Measurements from ENCODE around the gene TEX29. TPM values are rescaled to one million over a fixed set of nuclear protein-coding genes. Genes with fewer than 3 reads are reported as not detected.

Gene TEX29
- total RNA-seq, 1 donor from 2014 or later: 0.81 TPM

DNA sequence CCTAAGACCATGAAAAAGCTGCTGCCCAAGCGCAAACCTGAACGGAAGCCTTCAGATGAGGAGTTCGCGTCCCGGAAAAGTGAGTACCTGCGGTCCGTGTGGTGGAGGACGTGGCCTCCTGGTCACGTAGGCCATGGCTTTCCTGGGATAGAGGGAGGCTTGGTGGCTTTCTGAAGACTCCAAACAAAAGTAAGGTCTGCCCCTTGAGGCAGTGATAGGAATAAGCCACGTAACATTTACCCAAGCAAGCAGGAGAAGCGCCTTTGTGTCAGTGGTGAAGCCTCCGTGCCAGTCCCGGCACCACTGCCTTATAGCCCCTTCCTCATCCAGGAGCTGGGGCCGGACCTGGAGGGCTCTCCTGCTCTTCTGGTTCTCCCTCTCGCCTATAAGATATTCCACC lies 34.3 kb upstream of the TEX29 start:
- no peak for DNase-seq
- Histone ChIP-seq H3K36me3 (peaks cover 98% of the 10 kb centered on the region), H3K27ac (no peak overlapping the region), H3K4me1 (peaks cover 4% of the 10 kb centered on the region), H3K9me3 (no peaks in the 10 kb centered on the region), H3K4me3 (no peak overlapping the region), H3K27me3 (no peaks in the 10 kb centered on the region)
- no peak for ATAC-seq
- intact Hi-C loops (cut with DNase I): no loop called here
- TF ChIP-seq, protein P1, sequence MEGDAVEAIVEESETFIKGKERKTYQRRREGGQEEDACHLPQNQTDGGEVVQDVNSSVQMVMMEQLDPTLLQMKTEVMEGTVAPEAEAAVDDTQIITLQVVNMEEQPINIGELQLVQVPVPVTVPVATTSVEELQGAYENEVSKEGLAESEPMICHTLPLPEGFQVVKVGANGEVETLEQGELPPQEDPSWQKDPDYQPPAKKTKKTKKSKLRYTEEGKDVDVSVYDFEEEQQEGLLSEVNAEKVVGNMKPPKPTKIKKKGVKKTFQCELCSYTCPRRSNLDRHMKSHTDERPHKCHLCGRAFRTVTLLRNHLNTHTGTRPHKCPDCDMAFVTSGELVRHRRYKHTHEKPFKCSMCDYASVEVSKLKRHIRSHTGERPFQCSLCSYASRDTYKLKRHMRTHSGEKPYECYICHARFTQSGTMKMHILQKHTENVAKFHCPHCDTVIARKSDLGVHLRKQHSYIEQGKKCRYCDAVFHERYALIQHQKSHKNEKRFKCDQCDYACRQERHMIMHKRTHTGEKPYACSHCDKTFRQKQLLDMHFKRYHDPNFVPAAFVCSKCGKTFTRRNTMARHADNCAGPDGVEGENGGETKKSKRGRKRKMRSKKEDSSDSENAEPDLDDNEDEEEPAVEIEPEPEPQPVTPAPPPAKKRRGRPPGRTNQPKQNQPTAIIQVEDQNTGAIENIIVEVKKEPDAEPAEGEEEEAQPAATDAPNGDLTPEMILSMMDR (IDR thresholded peaks at IDR 0.05): no peak

DNA sequence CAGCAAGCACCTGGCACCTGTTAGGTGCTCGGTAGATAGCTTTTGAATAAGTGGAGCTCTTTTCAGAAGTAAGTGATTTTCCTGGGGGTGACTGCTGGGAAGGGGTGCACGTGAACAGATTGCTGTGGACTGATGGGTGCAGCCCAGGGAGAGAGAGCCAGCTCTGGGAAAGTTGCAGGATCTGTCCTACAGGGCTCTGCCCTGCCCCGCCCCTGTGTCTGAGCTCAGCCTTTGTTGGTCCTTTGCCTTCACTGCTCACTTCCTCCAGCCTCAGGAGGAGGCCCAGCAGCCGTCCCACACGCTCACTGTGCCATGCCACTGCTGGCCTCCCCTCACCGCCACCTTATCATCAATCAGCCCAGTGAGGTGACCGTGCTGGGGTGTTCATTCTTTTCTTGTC lies 33.7 kb upstream of the TEX29 start:
- peak; percentile 20 for ATAC-seq
- Histone ChIP-seq H3K4me1 (no peaks in the 10 kb centered on the region), H3K4me3 (no peak overlapping the region), H3K36me3 (peaks cover 98% of the 10 kb centered on the region), H3K27me3 (no peaks in the 10 kb centered on the region), H3K9me3 (no peaks in the 10 kb centered on the region), H3K27ac (no peak overlapping the region)
- DNase-seq: no peak
- TF ChIP-seq, protein P1 (IDR thresholded peaks at IDR 0.05): no peak
- intact Hi-C loops (cut with DNase I): no loop called here

- no peaks in the 10 kb centered on the region for H3K9me3 ChIP-seq
- H3K4me3 ChIP-seq: no peak overlapping the region
- H3K4me1 ChIP-seq: no peaks in the 10 kb centered on the region
- peaks cover 99% of the 10 kb centered on the region for H3K36me3 ChIP-seq
- TF ChIP-seq, protein P1 (IDR thresholded peaks at IDR 0.05): no peak
- DNase-seq (no peak), ATAC-seq (peak; percentile 11)
- intact Hi-C loops (cut with DNase I): no loop called here
- no peaks in the 10 kb centered on the region for H3K27me3 ChIP-seq
- H3K27ac ChIP-seq: no peak overlapping the region
These were observed 33.2 kb upstream of the TEX29 start for GRCh38 chr13:111287201-111287600.

GRCh38 chr13:111288276-111288675 lies 32.2 kb upstream of the TEX29 start:
- no peak overlapping the region for H3K27ac ChIP-seq
- no peak for ATAC-seq
- TF ChIP-seq, protein P1 (IDR thresholded peaks at IDR 0.05): no peak
- DNase-seq: no peak
- H3K27me3 ChIP-seq: no peaks in the 10 kb centered on the region
- H3K4me1 ChIP-seq: no peaks in the 10 kb centered on the region
- no peaks in the 10 kb centered on the region for H3K9me3 ChIP-seq
- intact Hi-C loops (cut with DNase I): no loop called here
- peaks cover 100% of the 10 kb centered on the region for H3K36me3 ChIP-seq
- no peak overlapping the region for H3K4me3 ChIP-seq

DNA sequence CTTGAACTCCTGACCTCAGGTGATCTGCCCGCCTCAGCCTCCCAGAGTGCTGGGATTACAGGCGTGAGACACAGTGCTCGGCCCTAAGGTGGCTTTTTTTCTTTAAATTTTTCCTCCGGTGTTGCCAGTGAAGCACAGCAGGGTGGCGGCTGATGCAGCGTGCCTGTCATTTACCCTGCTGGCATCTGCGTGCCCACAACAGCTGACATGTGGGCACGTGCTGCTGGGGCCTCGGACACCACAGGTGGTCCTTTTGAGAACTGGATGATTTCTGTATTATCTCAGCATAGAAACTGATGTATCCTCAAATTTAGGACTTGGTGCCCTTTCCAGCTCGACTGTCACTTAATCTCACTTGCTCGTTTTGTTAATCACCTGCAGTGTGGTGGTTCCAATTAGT lies 31.2 kb upstream of the TEX29 start:
- DNase-seq (no peak), ATAC-seq (no peak)
- Histone ChIP-seq H3K27ac (no peak overlapping the region), H3K27me3 (no peaks in the 10 kb centered on the region), H3K9me3 (no peaks in the 10 kb centered on the region), H3K36me3 (peaks cover 100% of the 10 kb centered on the region), H3K4me3 (no peak overlapping the region), H3K4me1 (no peaks in the 10 kb centered on the region)
- TF ChIP-seq, protein P1 (IDR thresholded peaks at IDR 0.05): no peak
- intact Hi-C loops (cut with DNase I): no loop called here

DNA sequence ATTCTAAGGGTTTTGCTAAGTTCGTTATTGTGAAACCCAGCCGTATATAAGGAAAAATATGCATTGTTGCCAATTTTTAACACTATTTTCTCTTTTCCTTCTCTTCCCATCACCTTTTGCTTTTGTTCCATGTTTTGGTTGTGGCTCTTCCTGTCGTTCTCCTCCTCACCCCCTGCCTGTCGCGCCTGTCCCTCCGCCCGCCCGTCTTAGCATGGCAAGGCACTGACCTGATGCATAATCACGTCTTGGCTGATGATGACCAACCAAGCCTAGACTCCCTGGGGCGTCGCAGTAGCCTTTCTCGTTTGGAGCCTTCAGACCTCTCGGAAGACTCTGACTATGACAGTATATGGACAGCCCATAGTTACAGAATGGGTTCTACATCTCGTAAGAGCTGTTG lies 28.5 kb upstream of the TEX29 start:
- H3K4me3 ChIP-seq: no peak overlapping the region
- peaks cover 82% of the 10 kb centered on the region for H3K36me3 ChIP-seq
- H3K4me1 ChIP-seq: no peaks in the 10 kb centered on the region
- ATAC-seq (no peak), DNase-seq (no peak)
- no peak overlapping the region for H3K27ac ChIP-seq
- intact Hi-C loops (cut with DNase I): no loop called here
- H3K9me3 ChIP-seq: no peaks in the 10 kb centered on the region
- H3K27me3 ChIP-seq: no peaks in the 10 kb centered on the region
- TF ChIP-seq, protein P1 (IDR thresholded peaks at IDR 0.05): no peak

Data from upper lobe of right lung (tissue), 1 donor.